ENCODE data around the gene ACTMAP. TPM values are rescaled to one million over a fixed set of nuclear protein-coding genes. Genes with fewer than 3 reads are reported as not detected.
"Not testable (repeated sequence)": the region's sequence is repeated elsewhere in the genome, so short reads cannot be mapped to it uniquely, and the experiment has no call there.

Gene ACTMAP
- total RNA-seq, 1 experiment from 2014 or later: 5.5 TPM

- Histone ChIP-seq H3K36me3 (ENCODE audit: control insufficient read depth, insufficient read depth, low read length) (no peaks in the 10 kb centered on the region), H3K27me3 (ENCODE audit: control insufficient read depth, insufficient read depth, low read length) (no peaks in the 10 kb centered on the region), H3K4me3 (ENCODE audit: low read depth in 2 of 2, low read length in 2 of 2) (no peak overlapping the region), H3K4me1 (ENCODE audit: control insufficient read depth, insufficient read depth, low read length) (no peaks in the 10 kb centered on the region), H3K9me3 (ENCODE audit: control insufficient read depth, insufficient read depth, low read depth, low read length) (no peaks in the 10 kb centered on the region), H3K27ac (ENCODE audit: low read length) (no peak overlapping the region)
- in situ Hi-C loops (cut with HindIII; ENCODE audit: low pct_unique_long_range_greater_than_20kb, low sequenced_read_pairs): no loop called here
- no peak for TF ChIP-seq TCF7L2 (IDR thresholded peaks at IDR 0.05; ENCODE audit: low read depth, low read length)
- no peak for TF ChIP-seq SIN3A (IDR thresholded peaks at IDR 0.05; ENCODE audit: borderline replicate concordance, insufficient read depth, low read depth, low read length)
- no peak for TF ChIP-seq CTCF (IDR thresholded peaks at IDR 0.05)
- CTCF ChIA-PET: no interaction called here
- no TSS peak for BruUV-seq (replicated peaks)
- ATAC-seq: no peak
- no peak for DNase-seq (ENCODE audit: low read depth, low spot score)
- POLR2A ChIA-PET: no interaction called here
- intact Hi-C loops (cut with micrococcal nuclease; ENCODE audit: unreplicated experiment): no loop called here
Measured at GRCh38 chr19:40733149-40733548, 17.1 kb downstream of the ACTMAP start.

DNA sequence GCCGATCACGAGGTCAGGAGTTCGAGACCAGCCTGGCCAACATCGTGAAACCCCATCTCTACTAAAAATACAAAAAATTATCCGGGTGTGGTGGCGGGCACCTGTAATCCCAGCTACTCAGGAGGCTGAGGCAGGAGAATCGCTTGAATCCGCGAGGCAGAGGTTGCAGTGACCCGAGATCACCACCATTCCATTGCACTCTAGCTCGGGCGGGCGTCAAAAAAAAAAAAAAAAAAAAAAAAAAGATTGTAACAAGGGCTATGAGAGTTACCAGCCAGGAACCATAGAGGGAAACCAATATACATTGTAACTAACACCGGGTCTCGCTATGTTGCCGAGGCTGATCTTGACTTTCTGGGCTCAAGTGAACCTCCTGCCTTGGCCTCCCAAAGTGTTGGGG lies 18.0 kb downstream of the ACTMAP start:
- H3K27me3 ChIP-seq (ENCODE audit: control insufficient read depth, insufficient read depth, low read length); intact Hi-C loops (cut with micrococcal nuclease; ENCODE audit: unreplicated experiment); H3K4me3 ChIP-seq (ENCODE audit: low read depth in 2 of 2, low read length in 2 of 2); in situ Hi-C loops (cut with HindIII; ENCODE audit: low pct_unique_long_range_greater_than_20kb, low sequenced_read_pairs); POLR2A ChIA-PET; H3K36me3 ChIP-seq (ENCODE audit: control insufficient read depth, insufficient read depth, low read length); H3K9me3 ChIP-seq (ENCODE audit: control insufficient read depth, insufficient read depth, low read depth, low read length); H3K27ac ChIP-seq (ENCODE audit: low read length); BruUV-seq (replicated peaks); CTCF ChIA-PET; H3K4me1 ChIP-seq (ENCODE audit: control insufficient read depth, insufficient read depth, low read length); ATAC-seq; DNase-seq (ENCODE audit: low read depth, low spot score): not testable (repeated sequence)

GRCh38 chr19:40730065-40730464 lies 20.2 kb downstream of the ACTMAP start:
- H3K4me3 ChIP-seq (ENCODE audit: low read depth in 2 of 2, low read length in 2 of 2); H3K27ac ChIP-seq (ENCODE audit: low read length); H3K9me3 ChIP-seq (ENCODE audit: control insufficient read depth, insufficient read depth, low read depth, low read length); BruUV-seq (replicated peaks); CTCF ChIA-PET; H3K27me3 ChIP-seq (ENCODE audit: control insufficient read depth, insufficient read depth, low read length); H3K36me3 ChIP-seq (ENCODE audit: control insufficient read depth, insufficient read depth, low read length); ATAC-seq; POLR2A ChIA-PET; intact Hi-C loops (cut with micrococcal nuclease; ENCODE audit: unreplicated experiment); in situ Hi-C loops (cut with HindIII; ENCODE audit: low pct_unique_long_range_greater_than_20kb, low sequenced_read_pairs); DNase-seq (ENCODE audit: low read depth, low spot score); H3K4me1 ChIP-seq (ENCODE audit: control insufficient read depth, insufficient read depth, low read length): not testable (repeated sequence)

GRCh38 chr19:40726279-40726678 lies 24.0 kb downstream of the ACTMAP start:
- BruUV-seq (replicated peaks): no TSS peak
- ChIA-PET CTCF (no interaction called here), POLR2A (no interaction called here)
- ATAC-seq (no peak), DNase-seq (ENCODE audit: low read depth, low spot score) (no peak)
- intact Hi-C loops (cut with micrococcal nuclease; ENCODE audit: unreplicated experiment) (no loop called here), in situ Hi-C loops (cut with HindIII; ENCODE audit: low pct_unique_long_range_greater_than_20kb, low sequenced_read_pairs) (no loop called here)
- Histone ChIP-seq H3K4me1 (ENCODE audit: control insufficient read depth, insufficient read depth, low read length) (no peaks in the 10 kb centered on the region), H3K27ac (ENCODE audit: low read length) (no peak overlapping the region), H3K9me3 (ENCODE audit: control insufficient read depth, insufficient read depth, low read depth, low read length) (no peaks in the 10 kb centered on the region), H3K36me3 (ENCODE audit: control insufficient read depth, insufficient read depth, low read length) (no peaks in the 10 kb centered on the region), H3K4me3 (ENCODE audit: low read depth in 2 of 2, low read length in 2 of 2) (no peak overlapping the region), H3K27me3 (ENCODE audit: control insufficient read depth, insufficient read depth, low read length) (no peaks in the 10 kb centered on the region)
- no peak for TF ChIP-seq REST (IDR thresholded peaks at IDR 0.05; ENCODE audit: insufficient read depth in 1 of 2, low read depth in 2 of 2, low read length in 1 of 2)
